AML-193 (cell line): Measurements from ENCODE around the gene GLT1D1.
"Not testable (repeated sequence)": the region's sequence is repeated elsewhere in the genome, so short reads cannot be mapped to it uniquely, and the experiment has no call there.

ENCODE experiments used
- DNase-seq, 2 experiments: peaks; one replicate each; lab custom pipeline; 2025; lab: John Stamatoyannopoulos, UW

The GLT1D1 gene

GRCh38 chr12:128820723-128821432 is 32.4 kb upstream of the GLT1D1 start:
- DNase-seq = no peak

DNA sequence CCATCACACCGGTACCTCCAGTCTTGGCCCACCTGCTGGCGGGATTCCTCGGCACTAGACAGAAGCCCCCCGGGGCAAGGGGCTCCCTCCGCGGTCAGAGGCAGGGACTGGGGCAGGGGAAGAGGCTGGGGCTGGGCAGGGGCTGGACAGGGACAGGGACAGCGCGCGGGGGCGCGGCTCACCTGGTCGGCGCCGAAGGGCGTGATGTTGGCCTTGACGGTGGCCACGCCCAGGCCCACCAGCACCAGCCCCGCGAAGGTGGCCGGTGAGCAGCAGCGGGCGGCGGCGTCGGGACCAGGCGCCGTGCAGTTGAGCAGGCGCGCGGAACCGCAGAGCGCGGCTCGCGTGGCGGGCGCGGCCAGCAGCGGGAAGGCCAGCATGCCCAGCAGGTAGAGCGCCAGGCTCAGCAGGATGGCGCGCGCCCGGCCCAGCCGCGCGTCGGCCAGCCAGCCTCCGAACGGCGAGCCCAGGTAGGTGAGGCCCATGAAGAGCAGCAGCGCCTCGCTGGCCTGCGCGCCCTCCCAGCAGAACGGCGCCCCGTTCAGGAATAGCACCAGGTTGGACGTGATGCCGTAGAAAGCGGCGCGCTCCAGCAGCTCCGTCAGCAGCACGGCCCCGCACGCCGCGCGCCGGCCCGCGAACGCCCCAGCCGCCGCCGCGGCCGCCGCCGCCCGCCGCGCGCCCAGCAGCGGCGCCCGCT is 29.9 kb upstream of the GLT1D1 start:
- DNase-seq = no peak

GRCh38 chr12:128823916-128824839 is 29.1 kb upstream of the GLT1D1 start, which contains the start of gene SLC15A4:
TSS of gene SLC15A4 (minus strand) at chr12:128823958. CDS start at chr12:128823943, 15 bp downstream.
- peak; percentile 84 to 86 for DNase-seq

DNA sequence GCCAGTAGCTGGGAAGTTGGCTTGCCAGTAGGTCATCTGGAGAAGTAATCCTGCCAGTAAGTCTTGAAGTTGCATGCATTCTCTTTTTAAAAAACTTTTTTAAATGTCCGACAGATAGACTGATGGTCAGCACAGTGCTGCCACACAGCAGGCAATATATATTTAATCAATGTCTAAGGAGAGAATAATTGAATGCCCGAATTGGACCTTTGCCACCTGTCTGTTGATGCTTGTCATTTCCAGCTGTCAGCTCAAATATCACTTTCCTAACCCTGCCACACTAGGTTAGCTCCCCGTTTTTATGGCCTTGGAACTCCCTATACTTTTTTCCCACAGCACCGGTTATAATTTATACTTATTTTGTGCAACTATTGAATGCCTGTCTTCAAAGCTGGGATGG is 27.4 kb upstream of the GLT1D1 start:
- no peak for DNase-seq

DNA sequence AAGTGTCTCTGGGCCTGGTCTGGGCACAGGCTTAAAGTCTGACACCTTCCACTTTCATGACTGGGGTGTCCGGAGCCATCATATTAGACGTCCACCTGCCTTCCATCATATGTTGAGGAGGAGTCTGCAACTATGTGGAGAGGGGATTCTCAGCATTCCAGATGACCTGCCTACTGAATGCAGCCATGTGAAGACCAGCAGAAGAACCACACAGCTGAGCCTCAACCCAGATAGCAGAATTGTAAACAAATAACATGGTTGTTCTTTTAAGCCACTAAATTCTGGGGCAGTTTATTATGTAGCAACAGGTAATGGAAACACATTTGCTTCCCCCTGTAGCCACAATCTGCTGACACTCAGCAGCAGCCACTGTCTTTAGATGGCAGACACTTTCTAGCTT is 25.6 kb upstream of the GLT1D1 start:
- no peak for DNase-seq

DNA sequence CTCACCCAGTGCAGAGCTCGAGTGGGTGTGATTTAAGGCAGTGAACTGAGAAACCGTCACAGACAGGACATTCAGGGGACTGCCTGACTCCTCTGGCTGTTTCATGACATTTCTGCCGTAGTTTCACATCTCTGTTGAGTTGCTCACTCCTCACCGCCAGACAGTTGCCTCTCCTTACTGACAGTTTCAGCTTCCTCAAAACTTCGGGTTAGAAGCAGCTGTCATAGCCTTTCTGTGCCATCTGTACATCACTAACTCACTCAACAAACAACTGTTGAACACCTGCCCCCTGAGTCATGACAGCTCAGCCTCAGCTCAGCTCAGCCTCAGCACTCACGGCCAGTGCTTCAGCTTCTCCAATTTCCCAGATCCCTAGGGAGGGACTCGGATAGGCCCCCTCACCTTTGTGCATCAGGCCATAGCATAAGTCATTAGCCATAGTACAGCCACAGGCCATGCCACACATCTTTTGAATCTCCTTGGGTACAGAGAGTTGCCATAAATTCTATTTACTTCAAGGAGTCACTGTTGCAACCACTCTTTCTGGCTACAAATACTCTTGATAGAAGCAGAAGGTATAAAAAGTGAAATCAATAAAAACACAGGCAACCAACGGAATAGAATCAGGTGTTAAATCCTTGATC is 23.3 kb upstream of the GLT1D1 start:
- peak; percentile 33 to 45 for DNase-seq

DNA sequence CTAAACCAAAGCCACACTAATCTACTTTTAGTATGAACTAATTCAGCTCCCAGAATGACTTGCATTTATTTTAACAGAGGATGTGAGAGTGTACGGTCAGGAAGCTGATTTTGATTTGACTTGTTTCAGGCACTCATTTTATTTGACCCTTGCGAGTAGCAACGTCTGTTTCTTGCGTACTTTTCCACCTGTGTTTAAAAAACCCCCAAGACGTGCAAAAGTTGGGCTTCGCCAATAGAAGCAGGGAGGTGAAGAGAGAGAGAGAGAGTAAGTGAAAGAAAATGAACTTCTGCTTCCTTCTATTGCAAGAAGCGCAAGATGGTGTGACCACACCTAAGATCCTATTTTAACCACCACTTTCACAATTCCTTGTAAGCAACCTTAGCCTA is 22.8 kb upstream of the GLT1D1 start:
- DNase-seq = peak; percentile 80 to 81

DNA sequence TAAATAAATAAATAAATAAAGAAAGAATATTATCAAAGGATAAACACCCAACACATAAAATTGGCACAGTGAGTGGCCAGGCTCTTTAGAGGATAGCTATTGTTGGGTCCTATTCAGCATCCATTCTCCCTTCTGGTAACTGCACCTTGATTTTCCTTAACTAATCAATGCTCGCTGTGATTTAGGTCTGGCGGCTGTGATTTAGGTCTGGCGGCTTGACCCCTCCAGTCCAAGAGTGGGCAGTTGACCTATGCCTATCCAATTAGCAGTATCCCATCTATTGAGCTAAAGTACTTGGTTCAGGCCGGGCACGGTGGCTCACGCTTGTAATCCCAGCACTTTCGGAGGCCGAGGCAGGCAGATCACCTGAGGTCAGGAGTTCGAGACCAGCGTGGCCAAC is 19.9 kb upstream of the GLT1D1 start:
- no peak for DNase-seq

- DNase-seq = not testable (repeated sequence)
These were observed 13.4 kb upstream of the GLT1D1 start for GRCh38 chr12:128839885-128840284.

DNA sequence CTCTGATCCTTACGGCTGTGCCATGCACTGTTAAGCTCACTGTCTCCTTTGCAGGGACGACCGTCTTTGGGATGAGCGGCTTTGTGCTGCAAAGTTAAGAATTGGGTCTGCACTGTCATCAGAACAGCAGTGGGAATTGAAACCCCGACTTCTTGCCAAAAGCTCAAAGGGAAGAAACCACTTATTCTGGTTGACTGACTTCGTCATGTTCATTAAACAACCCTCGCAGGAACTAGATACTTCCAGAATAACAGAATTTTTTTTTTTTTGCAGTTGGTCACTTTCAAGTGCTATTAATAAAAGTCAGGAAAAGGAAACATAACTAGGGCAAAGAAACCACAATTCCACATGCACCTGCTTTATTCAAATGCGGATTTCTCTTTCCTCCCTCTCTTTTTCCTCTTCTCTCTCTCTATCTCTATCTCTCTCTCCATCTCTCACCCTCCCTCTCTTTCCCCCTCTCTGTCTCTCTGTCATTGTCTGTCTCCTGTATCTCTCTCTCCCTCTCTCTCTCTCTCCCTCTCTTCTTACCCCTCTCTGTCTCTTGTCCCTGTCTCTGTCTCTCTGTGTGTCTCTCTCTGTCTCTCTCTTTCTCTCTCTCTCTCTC is 12.3 kb upstream of the GLT1D1 start:
- no peak for DNase-seq

- no peak for DNase-seq
These were observed 10.7 kb upstream of the GLT1D1 start for GRCh38 chr12:128842579-128842978.

- no peak for DNase-seq
These were observed 9.7 kb upstream of the GLT1D1 start for GRCh38 chr12:128843538-128843937.

- DNase-seq = no peak
These were observed 9.1 kb upstream of the GLT1D1 start for GRCh38 chr12:128844031-128844635.

GRCh38 chr12:128846671-128847070 is 6.6 kb upstream of the GLT1D1 start:
- not testable (repeated sequence) for DNase-seq

DNA sequence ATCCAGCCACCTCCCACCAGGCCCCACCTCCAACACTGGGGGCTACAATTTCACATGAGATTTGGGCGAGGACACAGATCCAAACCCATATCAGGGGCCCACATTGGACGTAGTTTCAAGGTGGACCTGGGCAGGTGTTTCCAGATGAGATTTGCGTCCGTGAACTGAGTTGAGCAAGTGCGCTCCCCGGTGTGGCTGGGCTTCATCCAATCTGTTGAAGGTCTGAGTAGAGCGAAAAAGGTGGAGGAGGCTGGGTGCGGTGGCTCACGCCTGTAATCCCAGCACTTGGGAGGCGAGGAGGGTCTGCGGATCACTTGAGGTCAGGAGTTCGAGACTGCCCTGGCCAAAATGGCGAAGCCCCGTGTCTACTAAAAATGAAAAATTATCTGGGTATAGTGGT is 4.9 kb upstream of the GLT1D1 start:
- no peak for DNase-seq

- DNase-seq = not testable (repeated sequence)
These were observed 3.5 kb upstream of the GLT1D1 start for GRCh38 chr12:128849806-128850205.

DNA sequence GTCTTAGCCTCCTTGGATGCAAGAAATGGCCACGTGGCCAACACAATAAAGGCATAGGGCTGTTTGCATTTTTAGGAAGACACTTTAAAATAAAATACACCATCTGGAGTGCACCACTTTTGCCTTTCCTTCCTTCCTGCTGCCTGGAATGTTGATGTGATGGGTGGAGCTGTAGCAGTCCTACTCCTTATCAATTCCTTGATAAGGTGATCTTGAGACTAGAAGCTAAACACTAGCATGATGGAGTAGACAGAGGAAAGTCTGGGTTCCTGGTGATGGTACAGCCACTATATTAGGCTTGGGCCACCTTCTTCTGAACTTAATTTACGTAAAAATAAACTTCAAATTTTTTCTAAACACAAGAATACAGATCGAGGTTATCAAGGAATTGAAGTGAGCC is 2.9 kb upstream of the GLT1D1 start:
- no peak for DNase-seq

DNA sequence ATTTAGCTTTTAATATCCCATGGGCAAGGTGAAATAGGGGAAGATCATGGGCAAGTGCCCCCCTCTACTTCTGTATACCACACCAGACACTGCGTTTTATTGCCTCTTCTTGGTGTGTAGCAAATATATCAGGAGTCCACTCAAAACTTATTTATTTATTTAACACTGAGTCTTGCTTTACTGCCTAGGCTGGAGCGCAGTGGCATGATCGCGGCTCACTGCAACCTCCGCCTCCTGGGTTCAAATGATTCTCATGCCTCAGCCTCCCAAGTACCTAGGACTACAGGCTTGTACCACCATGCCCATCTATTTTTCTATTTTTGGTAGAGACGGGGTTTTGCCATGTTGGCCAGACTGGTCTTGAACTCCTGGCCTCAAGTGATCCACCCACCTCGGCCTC is 1.8 kb upstream of the GLT1D1 start:
- DNase-seq = not testable (repeated sequence)

- DNase-seq = no peak
These were observed 1.1 kb upstream of the GLT1D1 start for GRCh38 chr12:128852026-128852698.

DNA sequence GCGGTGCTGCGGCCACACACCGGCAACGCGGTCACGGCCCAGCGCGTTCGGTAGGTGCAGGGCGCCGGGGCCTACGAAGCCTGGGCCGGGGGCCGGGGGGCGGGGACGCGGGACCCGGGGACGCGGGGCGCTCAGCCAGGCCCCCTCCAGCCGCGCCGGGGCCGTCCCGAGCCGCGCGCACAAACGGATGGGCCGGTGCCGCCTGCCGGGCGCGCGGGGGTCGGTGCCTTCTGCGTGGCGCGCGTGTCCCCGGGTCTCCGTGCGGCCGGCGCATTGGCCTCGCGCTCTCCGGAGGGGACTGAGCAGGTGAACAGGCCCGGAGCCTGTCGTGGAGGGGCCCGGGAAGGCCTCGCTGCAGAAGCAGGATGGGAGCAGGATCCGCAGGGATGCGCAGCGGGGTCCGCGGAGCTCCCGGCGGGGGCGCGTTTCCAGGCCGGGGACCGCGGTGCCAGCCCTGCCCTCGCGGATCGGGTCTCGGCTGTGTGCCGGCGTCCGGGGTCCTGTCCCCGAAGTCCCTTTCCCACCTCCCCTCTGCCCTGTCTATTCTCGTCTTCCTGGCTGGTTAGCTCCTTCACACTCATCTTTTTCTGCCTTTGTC is 421 bp downstream of the GLT1D1 start:
- DNase-seq = no peak
